WTC11 (cell line): ENCODE results near the gene CACNA1A. TPM values are rescaled to one million over a fixed set of nuclear protein-coding genes. Genes with fewer than 3 reads are reported as not detected.

Experiments
- ATAC-seq: fragments of 200-7000 bp; cut with Tn5 transposase; 2 replicates; pipeline ENCODE4 v1.10.0; 2021; ENCODE audit warnings: mild to moderate bottlenecking, moderate library complexity
- CTCF ChIA-PET: fragments of 300-600 bp; sonication (Branson Sonifier 250); formaldehyde crosslinking; loops from one replicate; lab custom pipeline; 2021; ENCODE audit warnings: antibody characterized with exemption; lab: Charles Lee
- POLR2A ChIA-PET: fragments of 350-600 bp; sonication (Branson Sonifier 250); formaldehyde crosslinking; loops from one replicate; lab custom pipeline; 2021; ENCODE audit warnings: antibody characterized with exemption; lab: Charles Lee
- DNase-seq: peaks from one replicate; pipeline ENCODE4 v3.0.0; 2021; ENCODE audit warnings: low spot score
- H3K27ac Mint-ChIP-seq: 2 replicates; pipeline ENCODE4 v1.8.0; 2021; ENCODE audit warnings: mixed read lengths
- H3K27me3 Mint-ChIP-seq: 2 replicates; pipeline ENCODE4 v1.8.0; 2021; ENCODE audit warnings: low read depth, mild to moderate bottlenecking, moderate library complexity, mixed read lengths
- H3K36me3 Mint-ChIP-seq: 2 replicates; pipeline ENCODE4 v1.8.0; 2021; ENCODE audit warnings: mixed read lengths
- H3K4me1 Mint-ChIP-seq: 2 replicates; pipeline ENCODE4 v1.8.0; 2022; ENCODE audit warnings: mixed read lengths
- H3K4me3 Mint-ChIP-seq: 2 replicates; pipeline ENCODE4 v1.8.0; 2021; ENCODE audit warnings: mild to moderate bottlenecking, moderate library complexity, mixed read lengths
- H3K9me3 Mint-ChIP-seq: 2 replicates; pipeline ENCODE4 v1.8.0; 2021; ENCODE audit warnings: mixed read lengths
- AFF4 ChIP-seq: sonication (generic); formaldehyde crosslinking; IDR thresholded peaks from 2 replicates; pipeline ENCODE4 v1.8.1; 2023; ENCODE audit warnings: mild to moderate bottlenecking, missing genetic modification reagents, borderline replicate concordance
- ATF1 ChIP-seq: sonication (generic); formaldehyde crosslinking; IDR thresholded peaks from 2 replicates; pipeline ENCODE4 v1.8.1; 2023; ENCODE audit warnings: mild to moderate bottlenecking, moderate library complexity, missing genetic modification reagents
- ATF6 ChIP-seq: sonication (generic); formaldehyde crosslinking; IDR thresholded peaks from 2 replicates; pipeline ENCODE4 v1.8.1; 2023; ENCODE audit warnings: mild to moderate bottlenecking, missing genetic modification reagents
- CBFB ChIP-seq: sonication (generic); formaldehyde crosslinking; IDR thresholded peaks from 2 replicates; pipeline ENCODE4 v1.8.1; 2022; ENCODE audit warnings: mild to moderate bottlenecking, low read depth, missing genetic modification reagents
- CREB1 ChIP-seq: sonication (generic); formaldehyde crosslinking; IDR thresholded peaks from 2 replicates; pipeline ENCODE4 v1.8.0; 2023; ENCODE audit warnings: mild to moderate bottlenecking, missing genetic modification reagents
- ELF4 ChIP-seq: sonication (generic); formaldehyde crosslinking; IDR thresholded peaks from 2 replicates; pipeline ENCODE4 v1.8.1; 2022; ENCODE audit warnings: low read depth, mild to moderate bottlenecking, moderate library complexity, missing genetic modification reagents
- KAT7 ChIP-seq: sonication (generic); formaldehyde crosslinking; IDR thresholded peaks from 2 replicates; pipeline ENCODE4 v1.8.1; 2023; ENCODE audit warnings: missing genetic modification reagents, mild to moderate bottlenecking, borderline replicate concordance
- PRDM15 ChIP-seq: sonication (generic); formaldehyde crosslinking; IDR thresholded peaks from 2 replicates; pipeline ENCODE4 v1.8.0; 2022; ENCODE audit warnings: missing genetic modification reagents
- RELA ChIP-seq: sonication (generic); formaldehyde crosslinking; IDR thresholded peaks from 2 replicates; pipeline ENCODE4 v1.8.1; 2022; ENCODE audit warnings: missing genetic modification reagents, mild to moderate bottlenecking, borderline replicate concordance
- SMAD3 ChIP-seq: sonication (generic); formaldehyde crosslinking; IDR thresholded peaks from 2 replicates; pipeline ENCODE4 v1.8.0; 2022; ENCODE audit warnings: missing genetic modification reagents, mild to moderate bottlenecking, borderline replicate concordance
- SMAD4 ChIP-seq: sonication (generic); formaldehyde crosslinking; IDR thresholded peaks from 2 replicates; pipeline ENCODE4 v1.8.0; 2022; ENCODE audit warnings: mild to moderate bottlenecking, missing genetic modification reagents
- SP1 ChIP-seq: sonication (generic); formaldehyde crosslinking; conservative IDR thresholded peaks from 2 replicates; pipeline ENCODE4 v1.8.1; 2022; ENCODE audit warnings: missing genetic modification reagents
- TP53 ChIP-seq: sonication (generic); formaldehyde crosslinking; IDR thresholded peaks from 2 replicates; pipeline ENCODE4 v1.8.1; 2023; ENCODE audit warnings: mild to moderate bottlenecking, missing genetic modification reagents
- ZMAT4 ChIP-seq: fragments of 250-450 bp; sonication (Bioruptor Pico); IDR thresholded peaks from 2 replicates; pipeline ENCODE4 v1.9.0; 2021; ENCODE audit warnings: mild to moderate bottlenecking
- ZNF121 ChIP-seq: sonication (generic); formaldehyde crosslinking; IDR thresholded peaks from 2 replicates; pipeline ENCODE4 v1.8.0; 2023; ENCODE audit warnings: missing genetic modification reagents
- ZNF138 ChIP-seq: sonication (generic); formaldehyde crosslinking; conservative IDR thresholded peaks from 2 replicates; pipeline ENCODE4 v1.8.1; 2022; ENCODE audit warnings: mild to moderate bottlenecking, moderate library complexity, missing genetic modification reagents
- ZNF317 ChIP-seq: sonication (generic); formaldehyde crosslinking; IDR thresholded peaks from 2 replicates; pipeline ENCODE4 v1.8.1; 2023; ENCODE audit warnings: low read depth, mild to moderate bottlenecking, moderate library complexity, missing genetic modification reagents, borderline replicate concordance
- ZNF416 ChIP-seq: fragments of 250-450 bp; sonication (Bioruptor Pico); IDR thresholded peaks from 2 replicates; pipeline ENCODE4 v1.9.0; 2021; ENCODE audit warnings: mild to moderate bottlenecking, inconsistent platforms
- ZNF423 ChIP-seq: fragments of 250-450 bp; sonication (Bioruptor Pico); IDR thresholded peaks from 2 replicates; pipeline ENCODE4 v2.1.2; 2022; ENCODE audit warnings: mild to moderate bottlenecking, moderate library complexity
- ZNF512 ChIP-seq: sonication (generic); formaldehyde crosslinking; IDR thresholded peaks from 2 replicates; pipeline ENCODE4 v1.8.1; 2022; ENCODE audit warnings: missing genetic modification reagents, borderline replicate concordance
- ZNF671 ChIP-seq: fragments of 250-450 bp; sonication (Bioruptor Pico); IDR thresholded peaks from 2 replicates; pipeline ENCODE4 v1.8.0; 2021; ENCODE audit warnings: mild to moderate bottlenecking
- total RNA-seq: library from RNA; stranded (reverse); gene quantifications from 3 replicates; pipeline ENCODE4 v1.2.3, GENCODE V29; 2021

CACNA1A gene
- total RNA-seq, 1 experiment from 2014 or later, result 28.9 TPM

GRCh38 chr19:13330285-13330684 lies 176.0 kb downstream of the CACNA1A start (continued):
- TF ChIP-seq ZNF138, result no peak

- no peaks in the 10 kb centered on the region for H3K27me3 Mint-ChIP-seq
- ChIA-PET CTCF (interaction anchor here (0.6 to 1.6 kb wide), 4 partner anchors 19 to 393 kb away, joined by 3 to 5 read pairs (median 3); no protein-coding TSS in a partner anchor), POLR2A (no interaction called here)
- H3K36me3 Mint-ChIP-seq, result peaks cover 27% of the 10 kb centered on the region
- no peak overlapping the region for H3K27ac Mint-ChIP-seq
- H3K4me3 Mint-ChIP-seq, result no peak overlapping the region
- no peaks in the 10 kb centered on the region for H3K9me3 Mint-ChIP-seq
- DNase-seq (no peak), ATAC-seq (no peak)
- no peaks in the 10 kb centered on the region for H3K4me1 Mint-ChIP-seq
- TF ChIP-seq ZNF317 (CRISPR knock-in tag) (no peak), SP1 (CRISPR knock-in tag) (no peak)
Observed at GRCh38 chr19:13329766-13330165, 176.5 kb downstream of the CACNA1A start.

- POLR2A ChIA-PET, result no interaction called here
- TF ChIP-seq TP53 (CRISPR knock-in tag), result no peak
- no peak for TF ChIP-seq PRDM15 (CRISPR knock-in tag)
- no peak for TF ChIP-seq CBFB (CRISPR knock-in tag)
- TF ChIP-seq ELF4 (CRISPR knock-in tag), result no peak
- no peak for TF ChIP-seq ZNF512 (CRISPR knock-in tag)
- TF ChIP-seq SMAD4, result no peak
- TF ChIP-seq ZMAT4 (CRISPR knock-in tag), result no peak
- TF ChIP-seq ATF6 (CRISPR knock-in tag), result no peak
- no peak for TF ChIP-seq CREB1 (CRISPR knock-in tag)
- no peak for TF ChIP-seq ZNF121 (CRISPR knock-in tag)
- no peak for TF ChIP-seq ZNF671
- no peak for TF ChIP-seq KAT7 (CRISPR knock-in tag)
- TF ChIP-seq SMAD3 (CRISPR knock-in tag), result no peak
- no peak for TF ChIP-seq ZNF423 (CRISPR knock-in tag)
- TF ChIP-seq RELA (CRISPR knock-in tag), result no peak
- no peak for TF ChIP-seq AFF4 (CRISPR knock-in tag)
- no peak for TF ChIP-seq ATF1 (CRISPR knock-in tag)
- no peak for TF ChIP-seq ZNF416 (CRISPR knock-in tag)
- peaks cover 10% of the 10 kb centered on the region for H3K9me3 Mint-ChIP-seq
- H3K4me1 Mint-ChIP-seq, result no peaks in the 10 kb centered on the region
- H3K36me3 Mint-ChIP-seq, result peaks cover 28% of the 10 kb centered on the region
- no peak for DNase-seq
- CTCF ChIA-PET, result no interaction called here
- no peak for ATAC-seq
- H3K27ac Mint-ChIP-seq, result no peak overlapping the region
- no peaks in the 10 kb centered on the region for H3K27me3 Mint-ChIP-seq
- H3K4me3 Mint-ChIP-seq, result no peak overlapping the region
Observed at GRCh38 chr19:13328241-13328640, 178.0 kb downstream of the CACNA1A start.
